Neutrophil (primary cell): ENCODE measurements around the gene CXCR4.

ENCODE experiments used
- H3K27ac ChIP-seq: fragments of 200-600 bp; sonication (generic); 2 replicates; pipeline ENCODE4 v1.5.1; 2016; ENCODE audit warnings: mild to moderate bottlenecking, moderate library complexity
- H3K27me3 ChIP-seq: fragments of 200-600 bp; sonication (generic); 2 replicates; pipeline ENCODE4 v1.6.0; 2016; ENCODE audit warnings: mild to moderate bottlenecking
- H3K36me3 ChIP-seq: fragments of 200-600 bp; sonication (generic); 2 replicates; pipeline ENCODE4 v1.5.1; 2017
- H3K4me1 ChIP-seq, 2 experiments: fragments of 200-600 bp in 1 of 2; sonication (generic) in 1 of 2; 1 replicate in 1 of 2; 2 replicates in 1 of 2; pipeline versions ENCODE4 v1.5.1 to v1.6.1; 2013 to 2016; ENCODE audit warnings: low read depth in 1 of 2, low read length in 1 of 2, mild to moderate bottlenecking in 1 of 2, moderate library complexity in 1 of 2; ENCODE audit not compliant: control insufficient read depth in 1 of 2, insufficient read depth in 1 of 2
- H3K4me3 ChIP-seq, 2 experiments: fragments of 200-600 bp in 1 of 2; sonication (generic) in 1 of 2; 1 replicate in 1 of 2; 2 replicates in 1 of 2; pipeline ENCODE4 v1.5.1; 2013 to 2016; ENCODE audit warnings: low read depth in 1 of 2, low read length in 1 of 2, mild to moderate bottlenecking in 1 of 2, moderate library complexity in 1 of 2
- H3K9me3 ChIP-seq: fragments of 200-600 bp; sonication (generic); 2 replicates; pipeline ENCODE4 v1.5.1; 2016
- TF ChIP-seq, protein P1 (sequence below): fragments of 200-600 bp; sonication (generic); IDR thresholded peaks from 2 replicates; pipeline ENCODE4 v1.5.1; 2016; ENCODE audit warnings: antibody characterized with exemption

Gene CXCR4

DNA sequence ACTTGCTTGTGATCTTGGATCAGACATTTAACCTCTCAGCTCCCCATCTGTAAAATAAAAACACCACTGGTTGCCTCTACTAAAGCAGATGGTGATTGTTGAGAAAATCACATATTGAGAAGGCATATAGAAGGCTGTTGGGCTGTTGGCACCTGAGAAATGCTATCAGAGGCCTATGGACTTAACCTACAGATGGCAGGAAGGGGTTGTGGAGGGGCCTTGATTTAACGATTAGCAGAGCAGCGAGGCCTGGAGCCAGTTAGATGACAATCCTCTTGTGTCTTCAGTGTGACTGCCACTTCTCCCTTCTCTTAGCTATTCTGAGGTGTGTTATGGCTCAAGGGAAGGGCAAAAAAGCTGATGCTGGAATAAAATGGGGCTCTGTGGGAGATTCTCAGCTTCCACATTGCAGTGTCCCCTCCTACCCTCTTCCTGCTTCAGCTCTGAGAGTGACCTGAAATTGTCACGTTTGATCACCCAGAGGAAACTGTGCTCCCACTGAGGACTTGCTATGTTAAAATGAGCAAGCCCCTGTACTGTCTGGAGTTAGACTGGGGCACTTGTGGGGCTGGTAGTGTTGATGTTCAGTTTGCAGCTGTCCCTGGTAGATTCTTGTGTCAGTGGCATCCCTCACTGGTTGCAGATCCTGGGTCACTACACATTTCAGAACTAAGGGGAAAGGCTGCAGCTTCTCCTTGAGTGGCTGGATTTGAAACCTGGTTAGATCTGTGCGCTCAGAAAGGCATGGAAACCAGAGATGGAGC, 31.5 kb downstream of the CXCR4 start:
- Histone ChIP-seq H3K27me3 (no peaks in the 10 kb centered on the region), H3K4me1 (no peaks in the 10 kb centered on the region), H3K4me3 (no peak overlapping the region), H3K27ac (peak overlapping the region; percentile 11), H3K36me3 (no peaks in the 10 kb centered on the region), H3K9me3 (no peaks in the 10 kb centered on the region)
- TF ChIP-seq, protein P1, sequence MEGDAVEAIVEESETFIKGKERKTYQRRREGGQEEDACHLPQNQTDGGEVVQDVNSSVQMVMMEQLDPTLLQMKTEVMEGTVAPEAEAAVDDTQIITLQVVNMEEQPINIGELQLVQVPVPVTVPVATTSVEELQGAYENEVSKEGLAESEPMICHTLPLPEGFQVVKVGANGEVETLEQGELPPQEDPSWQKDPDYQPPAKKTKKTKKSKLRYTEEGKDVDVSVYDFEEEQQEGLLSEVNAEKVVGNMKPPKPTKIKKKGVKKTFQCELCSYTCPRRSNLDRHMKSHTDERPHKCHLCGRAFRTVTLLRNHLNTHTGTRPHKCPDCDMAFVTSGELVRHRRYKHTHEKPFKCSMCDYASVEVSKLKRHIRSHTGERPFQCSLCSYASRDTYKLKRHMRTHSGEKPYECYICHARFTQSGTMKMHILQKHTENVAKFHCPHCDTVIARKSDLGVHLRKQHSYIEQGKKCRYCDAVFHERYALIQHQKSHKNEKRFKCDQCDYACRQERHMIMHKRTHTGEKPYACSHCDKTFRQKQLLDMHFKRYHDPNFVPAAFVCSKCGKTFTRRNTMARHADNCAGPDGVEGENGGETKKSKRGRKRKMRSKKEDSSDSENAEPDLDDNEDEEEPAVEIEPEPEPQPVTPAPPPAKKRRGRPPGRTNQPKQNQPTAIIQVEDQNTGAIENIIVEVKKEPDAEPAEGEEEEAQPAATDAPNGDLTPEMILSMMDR: no peak

DNA sequence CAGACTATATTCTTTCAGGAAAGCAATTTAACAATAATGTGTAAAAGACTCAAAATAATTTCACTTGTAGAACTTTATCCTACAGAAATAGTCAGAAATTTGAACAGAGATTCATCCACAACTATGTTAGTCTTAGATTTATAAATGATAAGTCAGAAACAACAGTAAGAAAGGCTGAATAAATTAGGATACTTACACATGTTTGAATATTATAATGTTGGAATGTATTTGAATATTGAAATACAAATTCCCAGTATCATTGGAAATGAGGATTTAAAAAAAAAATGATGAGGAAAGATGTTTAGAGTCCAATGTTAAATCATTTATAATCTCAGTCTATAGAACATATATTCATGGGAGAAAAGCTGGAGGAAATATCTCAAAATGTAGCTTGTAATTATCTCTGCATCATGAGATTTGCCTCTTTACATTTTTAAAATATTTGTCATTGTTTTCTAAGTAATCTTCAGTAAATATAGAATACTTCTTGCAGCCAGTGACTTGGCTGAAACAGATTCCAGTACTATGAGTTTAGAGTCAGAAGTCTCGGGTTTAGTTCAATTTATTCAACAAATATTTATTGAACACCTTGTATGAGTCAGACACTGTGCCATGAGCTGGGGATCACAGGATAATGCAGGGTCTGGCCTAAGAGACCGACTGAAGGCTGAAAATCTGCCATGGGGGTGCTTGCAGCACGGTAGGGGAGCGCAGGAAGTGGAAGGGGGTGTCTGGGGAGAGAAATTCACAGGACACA, 32.3 kb downstream of the CXCR4 start:
- TF ChIP-seq, protein P1: no peak
- Histone ChIP-seq H3K4me3 (no peak overlapping the region), H3K27me3 (no peaks in the 10 kb centered on the region)

DNA sequence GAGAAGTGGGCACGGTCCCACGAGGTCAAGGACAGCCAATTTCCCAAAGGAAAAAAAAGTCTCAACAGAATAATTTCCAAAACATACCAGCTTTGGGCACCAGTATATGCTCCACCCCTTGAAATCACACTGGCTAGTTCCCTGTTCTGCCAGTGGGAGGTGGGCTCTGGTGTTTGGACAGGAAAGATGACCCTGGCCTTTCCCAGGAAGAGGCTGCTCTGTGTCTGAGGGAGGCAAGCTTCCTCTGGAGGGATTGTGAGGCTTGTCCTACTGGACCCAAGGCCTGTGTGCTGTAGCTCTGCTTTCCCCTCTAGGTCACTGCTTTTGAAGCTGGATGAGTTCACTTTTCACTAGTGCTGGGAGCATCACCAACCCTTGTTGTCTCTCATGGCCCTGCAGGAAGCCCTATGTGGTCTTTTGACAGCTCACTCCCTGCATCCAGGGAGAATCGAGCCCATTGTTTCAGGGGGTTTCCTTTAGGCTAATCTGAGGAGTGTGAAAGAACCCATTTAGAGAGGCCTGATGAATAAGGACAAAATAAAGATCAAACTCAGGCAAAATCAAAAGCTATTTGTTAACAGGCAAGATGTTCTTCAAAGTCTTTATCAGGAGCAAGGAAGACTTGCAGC, 36.3 kb downstream of the CXCR4 start:
- no peak overlapping the region for H3K4me3 ChIP-seq
- H3K9me3 ChIP-seq: no peaks in the 10 kb centered on the region
- no peaks in the 10 kb centered on the region for H3K4me1 ChIP-seq
- H3K27ac ChIP-seq: no peak overlapping the region
- H3K36me3 ChIP-seq: no peaks in the 10 kb centered on the region
- TF ChIP-seq, protein P1: no peak
- no peaks in the 10 kb centered on the region for H3K27me3 ChIP-seq

More for the DNA sequence above, 32.3 kb downstream of the CXCR4 start:
- Histone ChIP-seq H3K9me3 (no peaks in the 10 kb centered on the region), H3K4me1 (no peaks in the 10 kb centered on the region), H3K36me3 (no peaks in the 10 kb centered on the region), H3K27ac (no peak overlapping the region)

DNA sequence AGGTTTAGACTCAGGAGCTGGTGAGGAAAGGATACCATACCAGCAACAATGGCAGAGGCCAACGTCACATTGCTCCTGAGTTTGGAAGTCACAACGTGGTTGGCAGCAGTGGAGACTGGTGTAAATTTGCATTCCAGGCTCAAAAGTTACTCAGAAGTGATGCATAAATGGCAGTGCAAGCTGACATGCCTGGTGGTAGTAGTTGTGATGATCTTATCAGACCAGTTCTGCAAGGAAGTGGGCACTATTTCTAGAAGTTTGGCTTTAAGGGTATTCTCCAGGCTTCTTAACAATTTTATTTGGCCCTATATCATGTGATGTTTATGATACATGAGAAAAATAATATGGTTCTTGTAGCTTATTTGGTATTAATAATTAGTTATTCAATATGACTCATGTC, 37.8 kb downstream of the CXCR4 start:
- Histone ChIP-seq H3K4me1 (no peaks in the 10 kb centered on the region), H3K27me3 (no peaks in the 10 kb centered on the region), H3K36me3 (no peaks in the 10 kb centered on the region), H3K9me3 (no peaks in the 10 kb centered on the region), H3K4me3 (no peak overlapping the region), H3K27ac (no peak overlapping the region)
- TF ChIP-seq, protein P1: no peak

DNA sequence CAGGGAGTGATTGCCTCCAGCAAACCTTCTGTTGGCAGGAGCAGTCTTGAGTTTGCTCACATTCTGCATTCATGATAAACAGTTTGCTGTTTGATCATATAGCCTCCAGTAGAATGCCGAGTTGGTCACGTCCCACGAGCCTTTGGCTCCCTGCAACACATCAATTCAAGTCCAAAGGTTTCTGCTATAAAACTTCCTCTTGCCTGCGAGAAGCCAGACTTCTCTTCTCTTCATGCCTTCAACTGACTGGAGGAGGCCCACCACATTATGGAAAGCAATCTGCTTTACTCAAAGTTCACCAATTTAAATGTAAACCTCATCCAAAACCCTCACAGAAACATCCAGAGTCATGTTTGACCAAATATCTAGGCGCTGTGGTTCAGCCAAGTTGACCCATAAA, 40.8 kb downstream of the CXCR4 start:
- TF ChIP-seq, protein P1: no peak
- no peaks in the 10 kb centered on the region for H3K4me1 ChIP-seq
- H3K36me3 ChIP-seq: no peaks in the 10 kb centered on the region
- H3K9me3 ChIP-seq: no peaks in the 10 kb centered on the region
- no peak overlapping the region for H3K27ac ChIP-seq
- no peaks in the 10 kb centered on the region for H3K27me3 ChIP-seq
- no peak overlapping the region for H3K4me3 ChIP-seq
